Endothelial cell (in vitro differentiated cells): ENCODE measurements around the gene SMPD2. TPM values are rescaled to one million over a fixed set of nuclear protein-coding genes. Genes with fewer than 3 reads are reported as not detected.
A peak's percentile ranks its signal among the peaks of the same experiment; 100 is the strongest.

Experiments
- DNase-seq: peaks from one replicate; pipeline ENCODE4 v3.0.0; 2021; ENCODE audit warnings: low spot score
- H3K27ac Mint-ChIP-seq: one replicate; pipeline ENCODE4 v1.8.0; 2021; ENCODE audit warnings: mixed read lengths, inconsistent platforms; ENCODE audit not compliant: unreplicated experiment
- H3K27me3 Mint-ChIP-seq: one replicate; pipeline ENCODE4 v1.8.0; 2021; ENCODE audit warnings: mild to moderate bottlenecking, moderate library complexity, mixed read lengths, inconsistent platforms; ENCODE audit not compliant: unreplicated experiment
- H3K36me3 Mint-ChIP-seq: one replicate; pipeline ENCODE4 v1.8.0; 2021; ENCODE audit warnings: mild to moderate bottlenecking, low read depth, mixed read lengths, inconsistent platforms; ENCODE audit not compliant: unreplicated experiment
- H3K4me1 Mint-ChIP-seq: one replicate; pipeline ENCODE4 v1.8.0; 2021; ENCODE audit warnings: mild to moderate bottlenecking, mixed read lengths, inconsistent platforms; ENCODE audit not compliant: unreplicated experiment
- H3K4me3 Mint-ChIP-seq: one replicate; pipeline ENCODE4 v1.8.0; 2021; ENCODE audit warnings: mild to moderate bottlenecking, mixed read lengths, inconsistent platforms; ENCODE audit not compliant: unreplicated experiment
- H3K9me3 Mint-ChIP-seq: one replicate; pipeline ENCODE4 v1.8.0; 2021; ENCODE audit warnings: mixed read lengths, inconsistent platforms; ENCODE audit not compliant: unreplicated experiment
- total RNA-seq: library from RNA; stranded (reverse); fragmentation: NEBNext Ultra II Directional; extraction: Animal tissue kit (Norgen Biotek cat#: 25700); gene quantifications from one replicate; pipeline ENCODE4 v1.2.1, GENCODE V29; 2021; ENCODE audit not compliant: unreplicated experiment
- TF ChIP-seq, protein P1 (sequence below): fragments of 200-600 bp; sonication (generic); IDR thresholded peaks from one replicate; pipeline ENCODE4 v1.5.0; 2021; ENCODE audit warnings: antibody characterized with exemption; ENCODE audit not compliant: unreplicated experiment

The SMPD2 gene
- total RNA-seq, 1 donor from 2014 or later, result 8.8 TPM

DNA sequence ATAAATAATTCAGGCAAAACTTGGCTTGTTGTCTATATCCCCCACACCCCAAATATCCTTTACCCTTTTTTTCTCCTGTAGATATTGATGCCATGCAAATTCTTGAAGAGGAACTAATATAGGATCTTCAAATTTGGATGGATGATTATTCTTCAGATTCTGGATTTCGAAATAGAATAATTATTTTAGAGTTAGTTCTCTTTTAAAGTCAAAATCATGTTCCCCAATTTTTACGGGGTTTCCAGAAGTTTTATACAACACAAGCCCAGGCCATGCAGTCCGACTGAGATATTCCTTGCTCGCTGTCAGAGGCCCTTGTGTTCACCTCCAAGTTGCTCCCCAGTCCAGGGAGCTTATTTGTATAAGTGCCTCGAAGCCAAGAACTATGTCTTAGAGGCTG lies 4.5 kb upstream of the SMPD2 start:
- Mint-ChIP-seq H3K4me1 (peaks cover 6% of the 10 kb centered on the region), H3K27me3 (peaks cover 5% of the 10 kb centered on the region), H3K4me3 (no peak overlapping the region), H3K36me3 (no peaks in the 10 kb centered on the region), H3K9me3 (no peaks in the 10 kb centered on the region), H3K27ac (no peak overlapping the region)
- no peak for DNase-seq
- TF ChIP-seq, protein P1, sequence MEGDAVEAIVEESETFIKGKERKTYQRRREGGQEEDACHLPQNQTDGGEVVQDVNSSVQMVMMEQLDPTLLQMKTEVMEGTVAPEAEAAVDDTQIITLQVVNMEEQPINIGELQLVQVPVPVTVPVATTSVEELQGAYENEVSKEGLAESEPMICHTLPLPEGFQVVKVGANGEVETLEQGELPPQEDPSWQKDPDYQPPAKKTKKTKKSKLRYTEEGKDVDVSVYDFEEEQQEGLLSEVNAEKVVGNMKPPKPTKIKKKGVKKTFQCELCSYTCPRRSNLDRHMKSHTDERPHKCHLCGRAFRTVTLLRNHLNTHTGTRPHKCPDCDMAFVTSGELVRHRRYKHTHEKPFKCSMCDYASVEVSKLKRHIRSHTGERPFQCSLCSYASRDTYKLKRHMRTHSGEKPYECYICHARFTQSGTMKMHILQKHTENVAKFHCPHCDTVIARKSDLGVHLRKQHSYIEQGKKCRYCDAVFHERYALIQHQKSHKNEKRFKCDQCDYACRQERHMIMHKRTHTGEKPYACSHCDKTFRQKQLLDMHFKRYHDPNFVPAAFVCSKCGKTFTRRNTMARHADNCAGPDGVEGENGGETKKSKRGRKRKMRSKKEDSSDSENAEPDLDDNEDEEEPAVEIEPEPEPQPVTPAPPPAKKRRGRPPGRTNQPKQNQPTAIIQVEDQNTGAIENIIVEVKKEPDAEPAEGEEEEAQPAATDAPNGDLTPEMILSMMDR, result no peak

- Mint-ChIP-seq H3K9me3 (no peaks in the 10 kb centered on the region), H3K4me3 (peak overlapping the region; percentile 95), H3K27me3 (peaks cover 22% of the 10 kb centered on the region), H3K36me3 (peaks cover 8% of the 10 kb centered on the region), H3K4me1 (peaks cover 6% of the 10 kb centered on the region), H3K27ac (peak overlapping the region; percentile 86)
- peak; percentile 58 for DNase-seq
- TF ChIP-seq, protein P1, result peak; percentile 12
Measured at GRCh38 chr6:109441069-109441816, 719 bp downstream of the SMPD2 start.

DNA sequence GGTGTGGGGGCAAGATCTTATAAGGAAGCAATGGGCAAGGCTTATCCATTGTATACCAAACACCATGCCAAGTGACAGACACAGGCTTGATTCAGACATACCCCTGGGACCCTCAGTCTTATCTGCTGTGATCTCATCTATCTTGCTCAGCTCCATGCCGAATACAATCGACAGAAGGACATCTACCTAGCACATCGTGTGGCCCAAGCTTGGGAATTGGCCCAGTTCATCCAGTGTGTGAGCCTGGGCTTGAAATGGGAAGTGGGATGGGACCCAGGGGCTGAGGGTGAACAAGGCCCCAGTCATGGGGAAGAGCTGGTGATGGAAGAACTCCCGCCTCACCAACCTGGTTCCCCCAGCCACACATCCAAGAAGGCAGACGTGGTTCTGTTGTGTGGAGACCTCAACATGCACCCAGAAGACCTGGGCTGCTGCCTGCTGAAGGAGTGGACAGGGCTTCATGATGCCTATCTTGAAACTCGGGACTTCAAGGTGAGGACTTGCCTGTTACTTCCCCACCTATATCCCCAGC lies 1.9 kb downstream of the SMPD2 start:
- Mint-ChIP-seq H3K9me3 (no peaks in the 10 kb centered on the region), H3K27me3 (peaks cover 23% of the 10 kb centered on the region), H3K36me3 (peaks cover 13% of the 10 kb centered on the region), H3K27ac (no peak overlapping the region), H3K4me3 (peak overlapping the region; percentile 95), H3K4me1 (peaks cover 6% of the 10 kb centered on the region)
- DNase-seq, result no peak
- TF ChIP-seq, protein P1, result no peak

GRCh38 chr6:109443425-109443950 lies 3.0 kb downstream of the SMPD2 start:
- no peak for DNase-seq
- Mint-ChIP-seq H3K4me3 (peak overlapping the region; percentile 47), H3K9me3 (no peaks in the 10 kb centered on the region), H3K27ac (no peak overlapping the region), H3K36me3 (peaks cover 18% of the 10 kb centered on the region), H3K27me3 (peaks cover 25% of the 10 kb centered on the region), H3K4me1 (peaks cover 6% of the 10 kb centered on the region)
- TF ChIP-seq, protein P1, result no peak

- H3K9me3 Mint-ChIP-seq, result no peaks in the 10 kb centered on the region
- peaks cover 19% of the 10 kb centered on the region for H3K27me3 Mint-ChIP-seq
- peaks cover 20% of the 10 kb centered on the region for H3K36me3 Mint-ChIP-seq
- H3K27ac Mint-ChIP-seq, result no peak overlapping the region
- no peak overlapping the region for H3K4me3 Mint-ChIP-seq
- TF ChIP-seq, protein P1, result no peak
- no peaks in the 10 kb centered on the region for H3K4me1 Mint-ChIP-seq
- no peak for DNase-seq
Measured at GRCh38 chr6:109445382-109445781, 4.9 kb downstream of the SMPD2 start.
